Chondrocyte (in vitro differentiated cells): ENCODE results near the gene RNF26. TPM values are rescaled to one million over a fixed set of nuclear protein-coding genes. Genes with fewer than 3 reads are reported as not detected.

Source experiments
- DNase-seq: peaks from one replicate; pipeline ENCODE4 v3.0.0; 2021; ENCODE audit warnings: mixed read lengths, low spot score
- H3K27ac Mint-ChIP-seq: one replicate; pipeline ENCODE4 v1.8.0; 2021; ENCODE audit warnings: mild to moderate bottlenecking, moderate library complexity, mixed read lengths; ENCODE audit not compliant: unreplicated experiment
- H3K27me3 Mint-ChIP-seq: 2 replicates; pipeline ENCODE4 v1.8.0; 2021; ENCODE audit warnings: low read depth, mixed read lengths
- H3K36me3 Mint-ChIP-seq: 2 replicates; pipeline ENCODE4 v1.8.0; 2021; ENCODE audit warnings: low read depth, mixed read lengths
- H3K4me1 Mint-ChIP-seq: 2 replicates; pipeline ENCODE4 v1.8.0; 2021; ENCODE audit warnings: low read depth, mild to moderate bottlenecking, mixed read lengths
- H3K4me3 Mint-ChIP-seq: one replicate; pipeline ENCODE4 v1.8.0; 2021; ENCODE audit warnings: mild to moderate bottlenecking, moderate library complexity, mixed read lengths; ENCODE audit not compliant: unreplicated experiment
- H3K9me3 Mint-ChIP-seq: 2 replicates; pipeline ENCODE4 v1.8.0; 2021; ENCODE audit warnings: low read depth, mixed read lengths
- long read RNA-seq: library from polyadenylated mRNA; stranded (forward); transcript quantifications from one replicate; pipeline ENCODE4 v2.0.0, GENCODE V29; 2021
- total RNA-seq: library from RNA; stranded (reverse); gene quantifications from 3 replicates; pipeline ENCODE4 v1.2.1, GENCODE V29; 2021
- TF ChIP-seq, protein P1 (sequence below): fragments of 200-600 bp; sonication (generic); IDR thresholded peaks from 2 replicates; pipeline ENCODE4 v1.5.0; 2021; ENCODE audit warnings: antibody characterized with exemption, mild to moderate bottlenecking, moderate library complexity

The RNF26 gene
- total RNA-seq: 22.8 to 26.0 TPM (median 24.3 TPM) in 3 replicates
- long read RNA-seq, transcript RNF26-201 (1 exons, 2,787 nt): major isoform, 78 of 78 reads
- long read RNA-seq, partial matches to known transcripts: 0 of 78 reads
- long read RNA-seq, other reads (novel, unspliced or antisense): 0 of 78 reads

DNA sequence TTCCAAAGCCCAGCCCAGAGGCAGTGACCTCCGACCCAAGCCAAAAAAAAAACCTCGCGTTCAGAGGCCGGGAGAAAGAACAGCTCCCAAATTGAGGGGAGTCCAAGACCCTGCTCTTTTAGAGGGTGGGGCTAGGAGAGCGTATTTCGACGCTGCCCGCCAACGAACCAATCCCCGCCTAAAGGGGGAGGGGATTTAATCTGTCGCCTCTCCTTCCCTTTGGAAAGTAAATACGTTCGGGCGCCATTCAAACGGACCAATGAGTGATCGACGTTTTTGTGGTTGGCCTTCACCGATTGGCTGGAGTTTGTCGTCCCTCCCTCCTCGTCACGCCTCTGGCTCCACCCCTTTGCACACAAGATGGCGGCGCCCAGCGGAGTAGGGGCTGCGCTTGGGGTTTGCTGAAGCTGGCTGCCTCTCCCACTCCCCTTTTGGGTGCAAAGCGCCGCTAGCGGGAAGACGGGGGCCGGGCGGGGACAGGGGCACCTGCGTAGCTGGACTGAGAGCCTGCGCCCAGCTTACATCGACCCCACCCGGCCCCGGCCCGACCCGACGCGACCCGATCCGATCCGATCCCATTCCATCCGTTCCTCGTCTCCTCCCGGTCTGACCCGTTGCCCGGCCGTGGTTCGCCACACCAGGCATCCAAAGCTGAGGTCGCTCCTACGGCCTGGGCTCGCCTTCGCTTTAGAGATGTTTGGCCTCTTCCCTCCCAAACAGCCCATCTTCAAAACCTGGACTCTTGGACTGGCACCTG is at the start of gene RNF26:
Gene RNF26, plus strand, starts transcription at position 354 of the 757 bp plus-strand sequence. CDS start 596 bp downstream, outside the sequence.
- Mint-ChIP-seq H3K27ac (peak within 1 kb of the TSS; percentile 99), H3K27me3 (peaks cover 5% of the 10 kb centered on the region), H3K4me1 (peaks cover 51% of the 10 kb centered on the region), H3K4me3 (peak within 1 kb of the TSS; percentile 95), H3K9me3 (no peaks in the 10 kb centered on the region), H3K36me3 (no peaks in the 10 kb centered on the region)
- TF ChIP-seq, protein P1, sequence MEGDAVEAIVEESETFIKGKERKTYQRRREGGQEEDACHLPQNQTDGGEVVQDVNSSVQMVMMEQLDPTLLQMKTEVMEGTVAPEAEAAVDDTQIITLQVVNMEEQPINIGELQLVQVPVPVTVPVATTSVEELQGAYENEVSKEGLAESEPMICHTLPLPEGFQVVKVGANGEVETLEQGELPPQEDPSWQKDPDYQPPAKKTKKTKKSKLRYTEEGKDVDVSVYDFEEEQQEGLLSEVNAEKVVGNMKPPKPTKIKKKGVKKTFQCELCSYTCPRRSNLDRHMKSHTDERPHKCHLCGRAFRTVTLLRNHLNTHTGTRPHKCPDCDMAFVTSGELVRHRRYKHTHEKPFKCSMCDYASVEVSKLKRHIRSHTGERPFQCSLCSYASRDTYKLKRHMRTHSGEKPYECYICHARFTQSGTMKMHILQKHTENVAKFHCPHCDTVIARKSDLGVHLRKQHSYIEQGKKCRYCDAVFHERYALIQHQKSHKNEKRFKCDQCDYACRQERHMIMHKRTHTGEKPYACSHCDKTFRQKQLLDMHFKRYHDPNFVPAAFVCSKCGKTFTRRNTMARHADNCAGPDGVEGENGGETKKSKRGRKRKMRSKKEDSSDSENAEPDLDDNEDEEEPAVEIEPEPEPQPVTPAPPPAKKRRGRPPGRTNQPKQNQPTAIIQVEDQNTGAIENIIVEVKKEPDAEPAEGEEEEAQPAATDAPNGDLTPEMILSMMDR: peak; percentile 8
- DNase-seq: peak; percentile 95

DNA sequence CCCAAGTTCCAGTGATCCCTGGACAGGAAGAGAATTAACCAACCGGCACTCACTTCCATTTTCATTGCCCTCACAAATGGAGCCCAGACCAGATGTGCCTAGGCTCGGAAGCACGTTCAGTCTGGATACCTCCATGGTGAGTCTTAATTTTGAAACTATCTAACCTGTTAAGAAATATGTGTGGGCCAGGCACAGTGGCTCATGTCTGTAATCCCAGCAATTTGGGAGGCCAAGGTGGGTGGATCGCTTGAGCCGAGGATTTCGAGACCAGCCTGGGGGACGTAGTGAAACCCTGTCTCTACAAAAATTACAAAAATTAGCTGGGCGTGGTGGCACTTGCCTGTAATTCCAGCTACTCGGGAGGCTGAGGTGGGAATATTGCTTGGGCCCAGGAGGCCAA is 48.9 kb upstream of the RNF26 start:
- Mint-ChIP-seq H3K36me3 (peaks cover 24% of the 10 kb centered on the region), H3K4me1 (peaks cover 3% of the 10 kb centered on the region), H3K4me3 (no peak overlapping the region), H3K9me3 (no peaks in the 10 kb centered on the region), H3K27me3 (no peaks in the 10 kb centered on the region), H3K27ac (no peak overlapping the region)
- TF ChIP-seq, protein P1: no peak
- DNase-seq: no peak

DNA sequence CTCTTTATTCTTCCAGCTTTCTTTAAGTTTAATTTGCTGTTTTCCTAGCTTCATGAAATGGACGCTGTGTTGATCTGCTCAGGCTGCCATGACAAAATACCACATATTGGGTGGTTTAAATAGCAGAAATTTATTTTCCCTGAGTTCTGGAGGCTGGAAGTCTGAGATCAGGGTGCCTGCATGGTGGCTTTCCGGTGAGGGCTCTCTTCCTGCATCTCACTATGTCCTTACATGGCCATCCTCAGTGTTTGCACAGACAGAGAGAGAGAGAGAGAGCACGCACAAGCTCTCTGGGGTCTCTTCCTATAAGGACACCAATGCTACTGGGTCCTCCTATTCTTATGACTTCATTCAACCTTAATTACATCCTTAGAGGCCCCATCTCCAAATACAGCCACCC is 46.1 kb upstream of the RNF26 start:
- Mint-ChIP-seq H3K36me3 (peaks cover 27% of the 10 kb centered on the region), H3K27me3 (no peaks in the 10 kb centered on the region), H3K27ac (no peak overlapping the region), H3K4me3 (no peak overlapping the region), H3K4me1 (peaks cover 3% of the 10 kb centered on the region), H3K9me3 (no peaks in the 10 kb centered on the region)
- TF ChIP-seq, protein P1: no peak
- no peak for DNase-seq

DNA sequence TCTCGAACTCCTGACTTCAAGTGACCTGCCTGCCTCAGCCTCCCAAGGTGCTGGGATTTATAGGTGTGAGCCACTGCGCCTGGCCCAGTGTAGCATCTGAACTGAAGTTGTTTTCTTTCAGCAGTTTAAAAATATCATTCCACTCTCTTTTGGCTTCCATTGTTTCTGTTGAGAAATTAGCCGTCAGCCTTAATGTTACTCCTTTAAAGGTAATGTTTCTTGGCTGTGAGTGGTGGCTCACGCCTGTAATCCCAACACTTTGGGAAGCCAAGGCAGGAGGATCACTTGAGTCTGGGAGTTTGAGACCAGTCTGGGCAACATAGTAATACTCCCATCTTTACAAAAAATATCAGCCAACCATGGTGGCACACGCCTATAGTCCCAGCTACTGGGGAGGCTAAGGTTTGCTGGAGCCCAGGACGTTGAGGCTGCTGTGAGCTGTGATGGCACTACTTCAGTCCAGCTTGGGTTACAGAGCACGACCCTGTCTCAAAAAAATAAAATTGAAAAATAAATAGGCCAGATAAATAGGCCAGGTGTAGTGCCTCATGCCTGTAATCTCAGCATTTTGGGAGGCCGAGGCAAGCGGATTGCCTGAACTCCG is 43.3 kb upstream of the RNF26 start:
- Mint-ChIP-seq H3K4me3 (no peak overlapping the region), H3K27ac (no peak overlapping the region), H3K36me3 (peaks cover 20% of the 10 kb centered on the region), H3K9me3 (no peaks in the 10 kb centered on the region), H3K27me3 (no peaks in the 10 kb centered on the region), H3K4me1 (no peaks in the 10 kb centered on the region)
- TF ChIP-seq, protein P1: no peak
- no peak for DNase-seq

DNA sequence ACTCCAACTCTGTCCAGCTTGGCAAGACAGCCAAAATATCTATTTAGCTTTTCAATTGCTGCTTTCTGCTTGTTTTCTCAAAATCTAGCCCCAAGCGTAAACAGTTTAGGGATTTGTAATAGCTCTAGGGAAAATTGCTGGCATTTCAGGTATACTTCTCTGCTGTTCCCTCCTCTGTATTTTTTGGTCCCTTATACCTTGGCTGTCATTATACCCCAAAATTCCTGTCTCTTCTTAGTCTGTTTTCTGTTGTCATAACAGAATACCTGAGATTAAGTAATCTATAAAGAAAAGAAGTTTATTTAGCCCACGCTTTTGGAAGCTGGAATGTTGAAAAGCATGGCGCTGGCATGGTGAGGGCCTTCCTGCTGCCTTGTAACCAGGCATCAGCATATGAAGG is 40.9 kb upstream of the RNF26 start:
- Mint-ChIP-seq H3K36me3 (peaks cover 21% of the 10 kb centered on the region), H3K9me3 (no peaks in the 10 kb centered on the region), H3K27ac (no peak overlapping the region), H3K4me1 (peaks cover 13% of the 10 kb centered on the region), H3K27me3 (no peaks in the 10 kb centered on the region), H3K4me3 (no peak overlapping the region)
- DNase-seq: no peak
- TF ChIP-seq, protein P1: no peak
